WI38 (cell line): ENCODE data around the gene PLAAT2.

Source experiments
- H3K4me3 ChIP-seq: 2 replicates; pipeline ENCODE4 v1.5.1; 2011; ENCODE audit warnings: low read depth, mild to moderate bottlenecking, control low read depth, low read length
- TF ChIP-seq, protein P1 (sequence below): IDR thresholded peaks from 2 replicates; pipeline ENCODE4 v1.5.1; 2012; ENCODE audit warnings: low read depth, mild to moderate bottlenecking, control low read depth, low read length

PLAAT2 gene

DNA sequence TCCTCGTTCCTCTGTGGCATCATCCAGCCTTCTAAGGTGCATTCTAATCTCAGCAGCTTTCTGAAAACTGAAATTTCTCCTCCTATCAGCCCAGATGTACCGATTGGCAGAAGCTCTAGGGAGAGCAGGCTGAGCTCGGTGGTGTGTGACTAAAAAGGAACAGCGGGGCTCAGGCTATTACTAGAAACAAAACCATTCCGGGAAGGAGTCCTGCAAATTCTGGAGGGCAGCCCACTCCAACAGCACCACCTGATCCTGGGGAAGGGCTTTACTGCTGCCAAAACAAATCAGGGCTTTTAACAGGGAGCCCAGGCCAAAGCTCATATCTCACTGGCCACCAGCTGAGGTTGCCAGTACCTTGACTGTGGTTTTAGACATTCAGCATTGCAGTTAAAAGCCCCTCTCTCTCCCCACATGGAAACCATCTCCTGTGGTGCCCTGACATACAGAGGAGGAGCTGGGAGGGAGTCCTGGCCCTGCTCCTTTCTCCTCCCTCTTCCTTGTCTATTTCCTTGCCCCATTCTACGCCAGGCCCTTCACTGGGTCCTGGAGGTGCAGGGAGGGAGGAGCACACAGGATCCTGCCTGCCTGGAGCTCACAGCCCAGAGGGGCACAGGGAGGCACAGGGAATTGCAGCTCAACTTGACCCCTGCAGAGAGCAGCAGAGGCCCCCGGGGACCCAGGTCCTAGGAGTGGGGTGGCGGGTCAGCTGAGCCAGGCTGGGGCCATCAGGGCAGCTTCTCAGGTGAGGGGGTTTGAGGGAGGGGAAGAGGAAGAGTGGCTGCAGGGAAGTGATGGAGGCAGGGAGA lies 25.7 kb downstream of the PLAAT2 start:
- H3K4me3 ChIP-seq: peak overlapping the region; percentile 46
- TF ChIP-seq, protein P1, sequence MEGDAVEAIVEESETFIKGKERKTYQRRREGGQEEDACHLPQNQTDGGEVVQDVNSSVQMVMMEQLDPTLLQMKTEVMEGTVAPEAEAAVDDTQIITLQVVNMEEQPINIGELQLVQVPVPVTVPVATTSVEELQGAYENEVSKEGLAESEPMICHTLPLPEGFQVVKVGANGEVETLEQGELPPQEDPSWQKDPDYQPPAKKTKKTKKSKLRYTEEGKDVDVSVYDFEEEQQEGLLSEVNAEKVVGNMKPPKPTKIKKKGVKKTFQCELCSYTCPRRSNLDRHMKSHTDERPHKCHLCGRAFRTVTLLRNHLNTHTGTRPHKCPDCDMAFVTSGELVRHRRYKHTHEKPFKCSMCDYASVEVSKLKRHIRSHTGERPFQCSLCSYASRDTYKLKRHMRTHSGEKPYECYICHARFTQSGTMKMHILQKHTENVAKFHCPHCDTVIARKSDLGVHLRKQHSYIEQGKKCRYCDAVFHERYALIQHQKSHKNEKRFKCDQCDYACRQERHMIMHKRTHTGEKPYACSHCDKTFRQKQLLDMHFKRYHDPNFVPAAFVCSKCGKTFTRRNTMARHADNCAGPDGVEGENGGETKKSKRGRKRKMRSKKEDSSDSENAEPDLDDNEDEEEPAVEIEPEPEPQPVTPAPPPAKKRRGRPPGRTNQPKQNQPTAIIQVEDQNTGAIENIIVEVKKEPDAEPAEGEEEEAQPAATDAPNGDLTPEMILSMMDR: no peak

DNA sequence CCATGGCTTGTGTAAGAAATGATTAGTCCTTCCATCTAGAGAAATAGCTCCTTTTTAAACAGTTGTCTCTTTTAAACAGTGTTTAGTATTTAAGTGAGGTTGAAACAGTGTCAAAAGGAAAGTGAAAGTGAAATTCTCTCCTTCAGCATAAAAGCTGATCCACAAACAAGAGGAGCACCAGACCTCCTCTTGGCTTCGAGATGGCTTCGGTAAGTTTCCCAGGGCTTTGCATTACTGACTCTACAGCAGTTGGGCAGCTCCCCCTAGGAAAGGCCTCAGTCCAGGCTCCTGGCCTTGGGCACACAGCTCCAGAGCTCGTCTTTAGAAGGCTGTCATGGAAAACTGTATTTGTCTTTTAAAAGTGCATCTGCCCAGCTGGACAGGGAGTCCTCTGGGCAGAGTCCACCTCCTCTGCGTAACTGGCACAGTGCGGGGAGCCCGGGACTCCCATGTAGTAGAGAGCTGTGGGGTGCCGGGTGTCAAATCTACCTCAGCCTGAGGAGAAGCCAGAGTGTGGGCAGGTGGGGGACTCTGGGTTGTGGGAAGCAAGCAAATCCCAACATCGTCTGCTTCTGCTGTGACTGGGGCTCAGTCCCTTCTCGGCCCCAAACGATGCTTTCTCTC lies 26.4 kb downstream of the PLAAT2 start, which contains the start of gene PLAAT4:
Gene PLAAT4, plus strand, starts transcription at position 140 of the 624 bp plus-strand sequence. Its CDS starts 61 bp downstream, at position 201.
- peak within 1 kb of the TSS; percentile 46 for H3K4me3 ChIP-seq
- TF ChIP-seq, protein P1: no peak

DNA sequence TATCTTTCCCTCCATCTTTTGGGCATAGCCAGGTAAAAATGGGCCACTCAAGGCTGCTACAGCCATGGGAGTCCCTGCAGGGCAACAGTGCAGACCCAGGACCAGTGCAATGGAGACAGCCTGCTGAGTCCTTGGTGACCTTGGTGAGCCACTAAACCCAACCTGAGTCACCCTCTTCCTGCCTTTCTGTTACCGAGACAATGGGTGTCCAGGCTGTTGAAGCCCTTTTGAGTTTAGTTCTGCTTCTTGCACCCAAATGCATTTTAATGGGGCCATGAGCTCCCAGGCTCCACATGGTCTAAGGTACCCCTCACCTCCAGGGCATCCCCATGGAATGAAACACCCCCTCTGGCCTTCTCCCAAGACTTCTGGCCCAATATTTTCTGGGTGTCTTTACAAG lies 27.4 kb downstream of the PLAAT2 start:
- no peak overlapping the region for H3K4me3 ChIP-seq
- TF ChIP-seq, protein P1: no peak

DNA sequence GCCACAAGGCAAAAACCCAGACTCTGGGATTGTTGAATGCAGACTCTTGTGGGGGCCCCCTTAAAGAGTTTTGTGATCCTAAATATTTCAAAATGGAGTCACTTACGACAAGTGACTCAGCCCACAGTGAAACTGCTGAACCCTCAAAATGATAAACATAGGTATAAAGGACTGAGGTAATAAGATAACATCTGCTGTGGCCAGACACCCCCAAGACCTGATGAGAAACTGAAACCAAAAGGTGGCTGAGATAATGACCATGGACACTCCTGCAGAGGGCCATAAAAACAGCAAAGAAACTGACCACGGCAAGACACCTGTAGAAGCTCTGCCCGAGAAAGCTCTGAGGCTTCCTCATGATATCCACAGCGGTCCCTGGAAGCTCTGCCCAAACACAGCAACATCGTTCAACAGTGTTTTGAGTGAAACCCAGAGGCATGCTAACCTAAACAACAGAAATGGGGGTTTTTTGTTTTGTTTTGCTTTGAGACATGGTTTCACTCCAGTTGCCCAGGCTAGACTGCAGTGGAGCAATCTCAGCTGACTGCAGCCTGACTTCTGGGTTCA lies 28.2 kb downstream of the PLAAT2 start:
- no peak overlapping the region for H3K4me3 ChIP-seq
- TF ChIP-seq, protein P1: no peak

DNA sequence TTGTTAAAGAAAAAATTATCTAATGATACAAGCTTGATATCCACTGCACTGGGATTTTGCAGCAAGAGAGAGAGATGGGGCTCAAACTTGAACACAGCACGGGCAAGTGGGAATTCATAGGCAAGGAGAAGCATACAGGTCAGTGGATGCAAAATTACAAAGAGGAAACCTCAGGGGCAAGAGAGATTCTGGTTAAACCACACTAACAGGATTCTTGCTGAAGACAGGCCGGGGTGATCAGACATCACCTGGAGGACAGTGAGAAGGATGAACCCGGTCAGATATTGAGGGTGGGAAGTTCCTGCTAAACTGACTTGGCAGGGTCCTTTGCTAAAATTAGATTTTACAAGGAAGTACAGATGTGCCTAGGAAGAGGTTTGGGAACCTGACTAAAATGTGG lies 29.1 kb downstream of the PLAAT2 start:
- H3K4me3 ChIP-seq: no peak overlapping the region
- TF ChIP-seq, protein P1: no peak

DNA sequence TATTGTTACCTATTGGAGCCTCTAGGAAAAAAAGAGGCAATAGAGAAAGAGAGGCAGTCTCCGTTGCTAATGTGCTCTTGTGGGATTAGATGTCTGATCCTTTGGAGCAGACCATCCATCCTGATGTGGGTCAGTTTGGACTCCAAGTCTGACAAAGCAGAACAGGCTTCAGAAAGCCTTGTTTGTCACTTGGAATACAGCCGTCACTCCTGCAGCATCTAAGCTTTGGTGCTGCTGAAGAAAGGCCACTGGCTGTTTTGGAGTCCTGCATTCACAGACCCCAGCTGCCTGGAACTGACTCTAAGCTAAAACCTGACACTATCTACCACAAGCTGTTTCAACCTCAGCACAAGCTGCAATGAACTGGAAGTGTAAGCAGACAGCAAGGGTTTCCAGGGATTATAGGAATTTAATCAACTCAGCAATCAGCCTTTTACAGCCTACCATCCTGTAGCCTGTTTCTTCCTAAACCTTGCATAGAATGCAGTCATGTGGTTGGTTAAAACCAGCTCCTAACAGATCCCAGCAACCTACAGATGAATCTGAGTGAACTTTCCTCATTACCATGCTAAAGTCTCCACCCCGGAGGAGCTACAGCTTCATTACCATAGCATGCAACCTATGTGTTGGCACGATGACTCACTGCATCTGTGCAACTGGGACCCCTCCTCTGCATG lies 30.2 kb downstream of the PLAAT2 start:
- TF ChIP-seq, protein P1: no peak
- no peak overlapping the region for H3K4me3 ChIP-seq
